ENCODE measurements around the gene PILRA.
"Not testable (repeated sequence)": the region's sequence is repeated elsewhere in the genome, so short reads cannot be mapped to it uniquely, and the experiment has no call there.

The PILRA gene

DNA sequence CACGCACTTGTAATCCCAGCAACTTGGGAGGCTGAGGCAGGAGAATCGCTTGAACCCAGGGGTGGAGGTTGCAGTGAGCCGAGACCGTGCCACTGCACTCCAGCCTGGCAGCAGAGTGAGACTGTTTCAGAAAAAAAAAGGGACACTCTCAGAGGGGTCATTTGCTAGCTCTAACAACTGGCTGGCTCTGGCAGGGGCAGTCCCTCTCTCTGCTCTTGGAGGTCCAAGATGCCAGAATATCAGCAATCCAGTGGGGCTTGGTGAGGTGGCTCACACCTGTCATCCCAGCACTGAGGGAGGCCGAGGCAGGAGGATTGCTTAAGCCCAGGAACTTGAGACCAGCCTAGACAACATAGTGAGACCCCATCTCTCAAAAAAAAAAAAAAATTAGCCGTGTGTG is 2.5 kb upstream of the PILRA start:
- no peak overlapping the region for H3K4me3 ChIP-seq (ENCODE audit: low read depth, low read length)
- TF ChIP-seq CTCF (conservative IDR thresholded peaks at IDR 0.05; ENCODE audit: low read depth, low read length), result no peak
- no peak for DNase-seq (ENCODE audit: low read depth)

DNA sequence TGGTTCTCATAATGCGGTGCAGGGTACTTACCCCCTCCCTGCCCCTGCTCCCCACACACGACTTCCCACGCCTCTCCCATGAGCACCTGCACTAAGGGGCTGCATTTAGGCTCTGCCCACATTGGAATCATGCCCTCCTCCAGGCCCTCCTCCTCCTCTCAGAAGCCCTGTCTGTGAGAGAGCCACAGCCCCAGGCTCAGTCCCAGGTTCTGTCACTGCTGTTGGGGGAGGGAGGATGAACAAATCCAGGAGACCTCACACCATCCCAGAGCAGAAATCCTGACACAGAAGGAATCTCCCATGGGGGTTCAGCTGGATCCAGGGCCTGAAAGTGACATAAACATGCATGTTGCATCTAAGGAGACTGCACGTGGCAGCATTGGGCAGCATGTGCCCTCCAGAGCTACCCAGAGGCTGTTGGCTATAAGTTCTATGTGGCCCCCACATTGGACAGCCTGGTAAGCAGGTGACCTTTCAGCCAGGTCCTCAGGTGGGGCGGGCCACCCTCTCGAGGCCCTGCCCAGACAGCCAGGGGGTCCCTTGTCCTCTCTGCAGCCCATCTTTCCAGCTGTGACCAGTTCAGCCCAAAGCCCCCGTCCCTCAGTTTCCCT is 1.6 kb upstream of the PILRA start:
- H3K4me3 ChIP-seq (ENCODE audit: low read depth, low read length), result no peak overlapping the region
- no peak for TF ChIP-seq CTCF (conservative IDR thresholded peaks at IDR 0.05; ENCODE audit: low read depth, low read length)
- DNase-seq (ENCODE audit: low read depth), result no peak

GRCh38 chr7:100372256-100372655 is 1.0 kb upstream of the PILRA start:
- no peak overlapping the region for H3K4me3 ChIP-seq (ENCODE audit: low read depth, low read length)
- DNase-seq (ENCODE audit: low read depth), result peak; percentile 63
- TF ChIP-seq CTCF (conservative IDR thresholded peaks at IDR 0.05; ENCODE audit: low read depth, low read length), result no peak

- no peak for DNase-seq (ENCODE audit: low read depth)
- no peak for TF ChIP-seq CTCF (conservative IDR thresholded peaks at IDR 0.05; ENCODE audit: low read depth, low read length)
- H3K4me3 ChIP-seq (ENCODE audit: low read depth, low read length), result no peak overlapping the region
These were observed 593 bp upstream of the PILRA start for GRCh38 chr7:100372694-100373093.

DNA sequence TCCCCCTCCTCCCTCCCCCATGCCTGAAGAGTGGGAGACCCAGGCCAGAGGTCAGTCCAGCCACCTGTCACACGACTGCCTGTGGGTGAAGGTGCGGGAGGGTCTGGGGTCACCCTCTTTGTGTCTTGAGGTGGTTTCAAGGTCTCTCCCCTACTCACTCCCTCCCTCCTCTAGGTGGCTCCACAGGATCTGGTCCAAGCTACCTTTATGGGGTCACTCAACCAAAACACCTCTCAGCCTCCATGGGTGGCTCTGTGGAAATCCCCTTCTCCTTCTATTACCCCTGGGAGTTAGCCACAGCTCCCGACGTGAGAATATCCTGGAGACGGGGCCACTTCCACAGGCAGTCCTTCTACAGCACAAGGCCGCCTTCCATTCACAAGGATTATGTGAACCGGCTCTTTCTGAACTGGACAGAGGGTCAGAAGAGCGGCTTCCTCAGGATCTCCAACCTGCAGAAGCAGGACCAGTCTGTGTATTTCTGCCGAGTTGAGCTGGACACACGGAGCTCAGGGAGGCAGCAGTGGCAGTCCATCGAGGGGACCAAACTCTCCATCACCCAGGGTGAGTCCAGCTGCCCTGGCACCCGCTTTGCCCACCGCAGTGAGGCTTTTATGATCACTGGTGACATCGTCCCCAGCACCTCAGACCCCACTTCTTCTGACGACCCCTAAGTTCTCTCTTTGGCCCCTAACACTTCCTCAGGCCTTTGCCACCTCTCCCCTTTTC is 747 bp downstream of the PILRA start:
- H3K4me3 ChIP-seq (ENCODE audit: low read depth, low read length); DNase-seq (ENCODE audit: low read depth): not testable (repeated sequence)
- TF ChIP-seq CTCF (conservative IDR thresholded peaks at IDR 0.05; ENCODE audit: low read depth, low read length), result peak; percentile 11

DNA sequence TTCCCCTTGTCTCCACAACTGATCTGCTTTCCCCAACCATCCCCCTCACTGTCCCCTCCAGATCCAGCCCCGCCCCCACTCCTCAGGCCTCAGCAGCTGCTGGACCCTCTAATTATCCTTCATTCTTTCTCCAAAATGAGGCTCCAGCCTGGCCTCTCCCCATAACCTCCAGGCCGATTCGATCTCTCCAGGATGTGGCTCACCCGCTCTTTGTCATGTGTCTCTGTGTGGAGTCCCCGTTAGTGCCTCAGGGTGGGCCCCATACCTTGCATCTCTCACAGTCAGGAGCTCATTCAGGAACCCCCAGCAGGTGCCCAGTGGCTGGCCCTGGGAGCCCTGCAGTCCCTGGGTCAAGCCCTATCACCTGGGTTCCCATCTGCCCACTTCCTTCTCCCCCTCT is 1.3 kb downstream of the PILRA start:
- DNase-seq (ENCODE audit: low read depth), result no peak
- no peak for TF ChIP-seq CTCF (conservative IDR thresholded peaks at IDR 0.05; ENCODE audit: low read depth, low read length)
- H3K4me3 ChIP-seq (ENCODE audit: low read depth, low read length), result no peak overlapping the region

DNA sequence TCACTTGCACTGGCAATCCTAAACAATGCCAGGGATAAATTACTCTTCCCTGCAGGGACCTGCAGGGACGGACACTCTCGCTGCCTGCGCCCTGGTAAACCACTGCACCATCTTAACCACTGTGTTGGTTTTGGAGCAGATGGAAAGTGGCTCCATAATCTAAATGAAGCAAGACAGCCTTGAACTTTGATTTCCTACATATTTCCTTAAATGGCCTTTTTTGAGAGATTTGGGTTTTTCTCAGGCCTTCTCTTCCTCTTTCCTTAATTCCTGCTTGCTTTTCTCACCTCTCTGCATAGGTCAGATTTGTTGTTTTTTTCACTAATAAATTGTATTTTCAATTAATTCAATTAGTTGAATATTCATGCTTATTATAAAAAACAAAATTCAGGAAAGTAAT is 2.8 kb downstream of the PILRA start:
- H3K4me3 ChIP-seq (ENCODE audit: low read depth, low read length), result no peak overlapping the region
- no peak for TF ChIP-seq CTCF (conservative IDR thresholded peaks at IDR 0.05; ENCODE audit: low read depth, low read length)
- DNase-seq (ENCODE audit: low read depth), result no peak
